Measurements from ENCODE around the gene ARL2BP.

Gene ARL2BP

DNA sequence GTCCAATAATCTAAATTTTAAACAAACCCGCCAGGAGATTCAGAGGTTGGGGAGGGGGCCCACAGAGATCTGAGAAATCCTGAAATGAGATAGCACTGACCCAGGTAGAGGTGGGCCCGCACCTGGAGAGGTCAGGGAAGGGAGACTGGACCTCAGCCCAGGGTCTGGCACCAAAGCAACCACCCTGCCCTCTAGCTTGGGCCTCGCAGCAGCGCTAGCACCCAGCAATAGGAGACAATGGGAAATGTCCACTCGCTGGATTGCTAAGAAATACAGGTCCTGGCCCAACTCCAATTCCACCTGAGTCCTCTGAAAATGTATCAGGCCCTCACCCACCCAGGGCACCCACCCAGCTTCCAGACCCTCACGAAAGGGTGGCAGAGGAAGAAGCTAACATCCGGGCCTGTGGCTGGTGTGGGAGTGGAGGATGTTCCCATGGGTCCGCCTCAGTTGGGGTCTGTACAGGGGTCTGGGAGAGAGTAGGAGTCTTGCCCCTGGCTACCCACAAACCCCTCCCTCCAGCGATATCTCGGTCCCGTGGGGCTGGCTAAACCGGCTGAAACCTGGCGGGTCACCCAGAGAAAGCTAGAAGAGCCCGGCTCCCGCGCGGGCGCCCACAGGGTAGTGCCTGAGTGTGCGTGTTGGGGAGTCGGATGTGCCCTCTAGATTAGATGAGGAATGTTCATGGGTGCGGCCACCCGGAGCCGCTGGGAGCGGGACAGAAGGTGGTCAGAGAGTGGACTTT, 38.3 kb downstream of the ARL2BP start:
- intact Hi-C loops (cut with DNase I; ENCODE audit: low total_unique reads) = no loop called here
- H3K4me1 ChIP-seq = peaks cover 0 to 17% (median 13%) of the 10 kb centered on the region in 4 donors
- no peaks in the 10 kb centered on the region for H3K9me3 ChIP-seq
- no peak overlapping the region for H3K4me3 ChIP-seq
- no peak overlapping the region for H3K27ac ChIP-seq
- TF ChIP-seq, protein P1, sequence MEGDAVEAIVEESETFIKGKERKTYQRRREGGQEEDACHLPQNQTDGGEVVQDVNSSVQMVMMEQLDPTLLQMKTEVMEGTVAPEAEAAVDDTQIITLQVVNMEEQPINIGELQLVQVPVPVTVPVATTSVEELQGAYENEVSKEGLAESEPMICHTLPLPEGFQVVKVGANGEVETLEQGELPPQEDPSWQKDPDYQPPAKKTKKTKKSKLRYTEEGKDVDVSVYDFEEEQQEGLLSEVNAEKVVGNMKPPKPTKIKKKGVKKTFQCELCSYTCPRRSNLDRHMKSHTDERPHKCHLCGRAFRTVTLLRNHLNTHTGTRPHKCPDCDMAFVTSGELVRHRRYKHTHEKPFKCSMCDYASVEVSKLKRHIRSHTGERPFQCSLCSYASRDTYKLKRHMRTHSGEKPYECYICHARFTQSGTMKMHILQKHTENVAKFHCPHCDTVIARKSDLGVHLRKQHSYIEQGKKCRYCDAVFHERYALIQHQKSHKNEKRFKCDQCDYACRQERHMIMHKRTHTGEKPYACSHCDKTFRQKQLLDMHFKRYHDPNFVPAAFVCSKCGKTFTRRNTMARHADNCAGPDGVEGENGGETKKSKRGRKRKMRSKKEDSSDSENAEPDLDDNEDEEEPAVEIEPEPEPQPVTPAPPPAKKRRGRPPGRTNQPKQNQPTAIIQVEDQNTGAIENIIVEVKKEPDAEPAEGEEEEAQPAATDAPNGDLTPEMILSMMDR (IDR thresholded peaks at IDR 0.05) = no peak
- H3K36me3 ChIP-seq = no peaks in the 10 kb centered on the region
- H3K27me3 ChIP-seq = peaks cover 0 to 29% of the 10 kb centered on the region in 2 donors
- no peak for DNase-seq

DNA sequence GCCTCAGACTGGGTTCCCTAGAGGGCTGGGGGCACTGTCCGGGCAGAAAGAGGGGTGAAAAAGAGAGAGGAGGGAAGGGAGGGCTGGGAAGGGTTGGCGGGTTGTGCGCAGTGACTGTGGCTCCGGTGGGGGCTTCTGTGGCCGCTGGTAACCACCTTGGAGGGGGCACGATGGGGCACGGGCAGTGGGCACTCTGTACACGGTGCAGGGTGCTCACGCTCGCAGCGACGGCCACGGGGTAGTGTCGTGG, 38.8 kb downstream of the ARL2BP start:
- intact Hi-C loops (cut with DNase I; ENCODE audit: low total_unique reads) = no loop called here
- Histone ChIP-seq H3K9me3 (no peaks in the 10 kb centered on the region), H3K27me3 (peaks cover 0 to 29% of the 10 kb centered on the region in 2 donors), H3K4me3 (peak overlapping the region; percentile 48 to 61), H3K27ac (no peak overlapping the region), H3K36me3 (no peaks in the 10 kb centered on the region), H3K4me1 (peaks cover 0 to 17% (median 13%) of the 10 kb centered on the region in 4 donors)
- no peak for DNase-seq
- TF ChIP-seq, protein P1 (IDR thresholded peaks at IDR 0.05) = no peak

DNA sequence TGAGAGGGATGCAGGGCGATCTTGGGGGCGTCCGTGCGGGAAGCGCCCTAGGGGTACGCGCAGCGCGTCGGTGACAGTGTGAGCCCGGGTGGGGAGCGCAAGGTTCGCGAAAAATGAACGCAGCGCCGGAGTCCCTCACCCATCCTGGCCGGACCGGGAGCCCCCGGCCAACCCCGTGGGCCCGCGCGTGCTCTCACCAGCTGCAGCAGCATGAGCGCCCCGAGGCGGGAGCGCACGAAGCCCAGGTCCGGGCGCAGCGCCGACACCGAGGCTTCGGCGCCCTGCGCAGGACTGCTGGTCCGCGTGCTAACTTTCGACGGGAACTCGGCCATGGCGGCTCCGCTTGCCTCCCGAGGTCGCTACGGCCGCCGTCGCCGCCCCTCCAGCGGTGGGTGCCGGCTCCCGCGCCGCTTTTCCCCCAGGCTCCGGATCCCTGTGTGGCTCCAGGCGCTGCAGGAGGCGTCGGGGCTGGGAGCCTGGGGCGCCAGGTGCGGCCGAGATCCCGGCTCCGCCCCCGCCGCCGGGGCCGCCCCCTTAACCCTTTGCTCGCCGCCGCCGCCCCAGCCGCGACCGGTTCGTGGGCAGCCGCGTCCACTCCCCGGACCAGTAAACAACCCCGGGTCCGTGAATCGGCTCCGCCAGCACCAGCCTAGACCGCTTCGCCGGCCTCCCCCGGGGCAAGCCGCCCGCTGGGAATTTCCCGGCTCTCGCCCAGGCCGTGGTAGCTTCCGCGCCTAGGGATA, 39.3 kb downstream of the ARL2BP start, which contains the start of gene PLLP:
TSS of gene PLLP (minus strand) at position 464 of the 743 bp plus-strand sequence. CDS start at position 332, 132 bp downstream.
- Histone ChIP-seq H3K4me1 (peaks cover 0 to 17% (median 13%) of the 10 kb centered on the region in 4 donors), H3K27ac (no peak within 1 kb of the TSS), H3K4me3 (peak within 1 kb of the TSS; percentile 48 to 61), H3K27me3 (peaks cover 0 to 29% of the 10 kb centered on the region in 2 donors), H3K9me3 (no peaks in the 10 kb centered on the region), H3K36me3 (no peaks in the 10 kb centered on the region)
- DNase-seq = no peak
- intact Hi-C loops (cut with DNase I; ENCODE audit: low total_unique reads) = no loop called here
- TF ChIP-seq, protein P1 (IDR thresholded peaks at IDR 0.05) = no peak

DNA sequence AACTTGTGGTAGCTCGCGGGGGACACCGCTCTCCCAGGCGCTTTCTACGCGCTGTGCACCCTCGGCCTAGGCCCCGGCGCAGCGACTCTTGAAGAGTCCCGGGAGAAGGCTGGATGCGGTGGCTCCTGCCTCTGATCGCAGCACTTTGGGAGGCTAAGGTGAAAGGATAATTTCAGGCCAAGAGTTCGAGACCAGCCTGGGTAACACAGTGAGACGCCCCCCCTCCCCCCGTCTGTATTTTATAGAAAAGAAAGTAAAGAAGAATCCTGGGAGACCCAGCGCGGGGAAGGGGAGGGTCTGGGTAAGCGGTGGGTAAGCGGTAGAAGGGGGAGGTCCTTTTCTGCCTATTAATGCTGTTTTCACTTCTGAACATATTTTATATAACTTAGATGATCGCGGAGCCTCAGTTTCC, 39.9 kb downstream of the ARL2BP start:
- no peaks in the 10 kb centered on the region for H3K36me3 ChIP-seq
- intact Hi-C loops (cut with DNase I; ENCODE audit: low total_unique reads) = loop anchor here (5.0 kb wide), 1 partner anchor 198 kb away; no protein-coding TSS in a partner anchor

DNA sequence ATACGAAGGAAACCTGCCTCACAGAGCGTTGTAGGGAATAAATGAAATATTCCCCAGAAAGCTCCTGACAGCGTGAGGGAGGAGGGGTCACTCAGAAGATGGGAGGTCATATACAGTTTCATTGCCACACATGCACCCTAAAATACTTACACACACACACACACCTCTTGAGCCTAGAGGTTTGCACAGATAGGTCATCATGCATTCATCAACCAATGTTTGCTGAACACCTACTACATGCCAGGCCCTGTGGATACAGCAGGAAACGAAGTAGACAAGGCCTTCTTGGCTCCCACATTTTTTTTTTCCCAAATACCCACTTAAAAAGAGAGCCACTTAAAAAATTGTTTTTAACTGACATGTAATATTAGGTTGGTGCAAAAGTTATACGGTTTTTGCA, 40.3 kb downstream of the ARL2BP start:
- Histone ChIP-seq H3K9me3 (no peaks in the 10 kb centered on the region), H3K27me3 (peaks cover 0 to 29% of the 10 kb centered on the region in 2 donors), H3K4me3 (no peak overlapping the region), H3K4me1 (peaks cover 0 to 17% (median 13%) of the 10 kb centered on the region in 4 donors), H3K36me3 (no peaks in the 10 kb centered on the region), H3K27ac (no peak overlapping the region)
- DNase-seq = no peak
- intact Hi-C loops (cut with DNase I; ENCODE audit: low total_unique reads) = loop anchor here (5.0 kb wide), 1 partner anchor 198 kb away; no protein-coding TSS in a partner anchor
- TF ChIP-seq, protein P1 (IDR thresholded peaks at IDR 0.05) = no peak

More for the DNA sequence above, 39.9 kb downstream of the ARL2BP start:
- TF ChIP-seq, protein P1 (IDR thresholded peaks at IDR 0.05) = no peak
- DNase-seq = no peak
- Histone ChIP-seq H3K4me1 (peaks cover 0 to 17% (median 13%) of the 10 kb centered on the region in 4 donors), H3K27me3 (peaks cover 0 to 29% of the 10 kb centered on the region in 2 donors), H3K9me3 (no peaks in the 10 kb centered on the region), H3K4me3 (peak overlapping the region; percentile 48 to 61), H3K27ac (no peak overlapping the region)

Data from tibial artery (tissue), 4 donors.